Measurements from ENCODE around the gene TOR4A. TPM values are rescaled to one million over a fixed set of nuclear protein-coding genes. Genes with fewer than 3 reads are reported as not detected.

TOR4A gene
- total RNA-seq, 2 donors from 2014 or later: 1.6 to 7.3 TPM

DNA sequence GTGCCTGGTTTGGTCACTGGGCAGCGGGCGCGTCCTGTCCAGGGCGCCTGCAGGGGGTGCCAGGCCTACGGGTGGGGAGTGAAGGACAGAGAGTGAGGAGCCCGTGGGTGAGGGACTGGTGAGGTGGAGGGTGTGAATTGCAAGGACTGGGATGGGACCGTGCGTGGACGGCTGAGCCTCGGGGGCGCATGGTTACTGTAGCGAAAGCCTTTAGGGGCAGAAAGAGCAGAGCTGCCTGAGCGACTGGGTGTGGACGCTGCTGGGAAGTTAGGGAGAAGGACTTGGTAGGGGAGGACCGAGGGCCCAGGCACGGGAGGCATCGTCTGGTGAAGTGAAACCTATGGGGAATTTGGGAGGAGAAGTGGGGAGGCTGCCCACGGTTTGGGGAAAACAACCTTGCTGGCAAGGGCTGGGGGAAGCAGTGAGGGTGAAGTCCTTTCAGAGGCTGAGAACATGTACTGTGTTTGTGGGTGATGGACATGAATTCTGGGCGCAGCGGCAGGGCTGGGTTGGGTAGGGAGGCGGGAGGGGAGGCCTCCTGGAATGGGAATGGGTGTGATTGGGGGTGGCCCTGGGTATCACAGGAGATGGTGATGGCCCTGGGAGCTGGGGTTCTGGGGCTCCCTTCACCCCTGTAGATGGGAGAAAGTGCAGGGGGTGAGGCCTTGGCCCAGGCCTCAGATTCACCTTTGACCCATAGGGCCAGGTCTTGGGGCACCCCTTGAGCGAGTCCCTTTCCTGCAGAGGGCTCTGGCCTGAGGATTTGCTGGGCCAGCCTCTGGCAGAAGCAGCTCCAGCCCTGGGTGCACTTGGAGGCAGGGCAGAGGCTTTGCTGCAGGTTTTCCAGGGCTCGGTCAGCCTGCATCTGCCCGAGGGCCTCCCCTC lies 1.7 kb upstream of the TOR4A start:
- DNase-seq (ENCODE audit: low spot score): no peak
- Histone ChIP-seq H3K36me3 (peaks cover 0 to 12% of the 10 kb centered on the region in 2 donors), H3K27ac (no peak overlapping the region), H3K4me3 (no peak overlapping the region), H3K9me3 (no peaks in the 10 kb centered on the region), H3K27me3 (replicated peaks; ENCODE audit: insufficient read depth) (peaks cover 3% of the 10 kb centered on the region), H3K4me1 (replicated peaks) (peaks cover 16% of the 10 kb centered on the region)
- intact Hi-C loops (cut with DNase I): no loop called here
- 85% methylated on average over 24 of the region's 24 CpGs for WGBS
- TF ChIP-seq POLR2AphosphoS5 (IDR thresholded peaks at IDR 0.05) (no peak), POLR2A (IDR thresholded peaks at IDR 0.05) (no peak)
- TF ChIP-seq, protein P1, sequence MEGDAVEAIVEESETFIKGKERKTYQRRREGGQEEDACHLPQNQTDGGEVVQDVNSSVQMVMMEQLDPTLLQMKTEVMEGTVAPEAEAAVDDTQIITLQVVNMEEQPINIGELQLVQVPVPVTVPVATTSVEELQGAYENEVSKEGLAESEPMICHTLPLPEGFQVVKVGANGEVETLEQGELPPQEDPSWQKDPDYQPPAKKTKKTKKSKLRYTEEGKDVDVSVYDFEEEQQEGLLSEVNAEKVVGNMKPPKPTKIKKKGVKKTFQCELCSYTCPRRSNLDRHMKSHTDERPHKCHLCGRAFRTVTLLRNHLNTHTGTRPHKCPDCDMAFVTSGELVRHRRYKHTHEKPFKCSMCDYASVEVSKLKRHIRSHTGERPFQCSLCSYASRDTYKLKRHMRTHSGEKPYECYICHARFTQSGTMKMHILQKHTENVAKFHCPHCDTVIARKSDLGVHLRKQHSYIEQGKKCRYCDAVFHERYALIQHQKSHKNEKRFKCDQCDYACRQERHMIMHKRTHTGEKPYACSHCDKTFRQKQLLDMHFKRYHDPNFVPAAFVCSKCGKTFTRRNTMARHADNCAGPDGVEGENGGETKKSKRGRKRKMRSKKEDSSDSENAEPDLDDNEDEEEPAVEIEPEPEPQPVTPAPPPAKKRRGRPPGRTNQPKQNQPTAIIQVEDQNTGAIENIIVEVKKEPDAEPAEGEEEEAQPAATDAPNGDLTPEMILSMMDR (IDR thresholded peaks at IDR 0.05): no peak

DNA sequence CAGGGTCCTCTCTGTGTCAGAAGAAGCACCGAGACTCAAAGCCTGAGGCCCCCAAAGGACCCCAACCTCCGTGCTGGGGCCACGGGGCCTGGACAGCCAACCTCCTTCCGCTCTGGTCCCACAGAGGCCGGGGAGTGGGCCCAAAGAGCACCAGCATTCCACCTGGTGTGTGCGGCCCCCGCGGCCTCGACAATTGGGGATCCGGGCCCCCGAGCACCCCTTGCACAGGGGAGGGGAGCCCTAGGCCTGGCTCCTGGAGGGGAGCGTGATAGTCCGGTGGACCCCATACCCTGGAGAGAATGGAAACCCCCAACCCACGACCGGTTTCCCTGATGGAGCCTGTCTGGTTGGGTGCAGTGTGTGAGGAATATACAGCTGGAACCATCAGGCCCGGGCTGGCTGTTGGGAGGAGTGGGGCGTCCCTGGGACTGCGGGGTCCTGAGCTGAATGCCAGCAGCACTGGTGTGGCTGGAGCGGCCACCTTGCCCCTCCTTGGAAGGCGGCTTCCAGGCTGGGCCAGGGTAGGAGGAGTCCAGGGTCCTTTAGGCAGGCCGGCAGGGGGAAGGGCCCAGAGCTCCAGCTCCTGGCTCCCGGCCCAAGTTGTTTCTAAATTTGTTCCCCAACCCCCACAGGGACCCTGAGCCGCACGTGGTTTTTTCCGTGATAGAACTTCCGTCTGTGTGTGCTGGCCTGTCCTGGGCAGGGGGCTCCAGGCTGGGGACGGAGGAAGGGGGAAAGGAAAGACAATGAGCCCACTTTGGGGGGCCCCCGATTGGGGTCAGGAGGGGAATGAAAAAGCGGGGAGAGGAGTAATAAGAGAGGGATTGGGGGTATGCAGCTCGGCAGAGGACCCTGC lies 825 bp upstream of the TOR4A start:
- Histone ChIP-seq H3K36me3 (peaks cover 0 to 12% of the 10 kb centered on the region in 2 donors), H3K4me1 (replicated peaks) (peaks cover 13% of the 10 kb centered on the region), H3K4me3 (no peak overlapping the region), H3K27ac (peak overlapping the region; percentile 27 to 41), H3K9me3 (no peaks in the 10 kb centered on the region), H3K27me3 (replicated peaks; ENCODE audit: insufficient read depth) (peaks cover 3% of the 10 kb centered on the region)
- DNase-seq (ENCODE audit: low spot score): no peak
- intact Hi-C loops (cut with DNase I): no loop called here
- WGBS: 51% methylated on average over 27 of the region's 30 CpGs
- TF ChIP-seq, protein P1 (IDR thresholded peaks at IDR 0.05): no peak
- TF ChIP-seq POLR2A (IDR thresholded peaks at IDR 0.05): no peak
- TF ChIP-seq POLR2AphosphoS5 (IDR thresholded peaks at IDR 0.05): no peak

DNA sequence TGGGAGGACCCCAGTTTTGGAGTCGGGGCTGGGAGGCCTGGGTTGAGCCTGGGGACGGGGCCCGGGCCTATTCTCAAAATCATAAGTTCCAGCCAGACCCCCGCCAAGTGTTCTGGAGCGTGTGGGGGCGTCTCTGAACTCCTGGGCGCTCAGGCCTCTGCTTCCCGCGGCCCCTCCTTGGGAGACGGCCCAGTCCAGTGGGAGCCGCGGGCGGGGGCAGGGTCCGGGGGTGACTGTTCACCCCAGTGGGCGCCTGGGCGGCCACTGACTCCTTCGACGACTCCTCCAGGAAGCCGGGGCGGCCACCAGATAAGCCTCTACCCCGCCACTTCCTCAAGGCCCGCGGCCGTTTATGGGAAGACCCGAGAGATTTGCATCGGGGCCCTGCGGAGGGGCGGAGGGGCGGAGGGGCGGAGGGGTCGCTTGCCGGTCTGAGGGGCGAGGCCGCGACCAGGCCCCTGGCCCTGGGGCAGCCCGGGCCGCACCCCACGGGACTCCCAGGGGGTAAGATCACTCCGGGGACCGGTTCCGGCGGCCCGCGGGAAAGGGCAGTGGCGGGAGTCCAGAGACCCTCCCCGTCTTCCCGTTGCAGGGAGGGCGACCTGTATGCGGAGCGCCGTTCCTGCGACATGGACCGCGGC lies 655 bp downstream of the TOR4A start:
- WGBS: 12% methylated on average over 18 of the region's 54 CpGs
- TF ChIP-seq, protein P1 (IDR thresholded peaks at IDR 0.05): no peak
- intact Hi-C loops (cut with DNase I): no loop called here
- DNase-seq (ENCODE audit: low spot score): no peak
- H3K27ac ChIP-seq: peak overlapping the region in 1 of 2 donors; percentile 41
- no peaks in the 10 kb centered on the region for H3K9me3 ChIP-seq
- peak overlapping the region; percentile 16 to 18 for H3K4me3 ChIP-seq
- no peaks in the 10 kb centered on the region for H3K36me3 ChIP-seq
- H3K27me3 ChIP-seq (replicated peaks; ENCODE audit: insufficient read depth): peaks cover 3% of the 10 kb centered on the region
- peaks cover 13% of the 10 kb centered on the region for H3K4me1 ChIP-seq (replicated peaks)

DNA sequence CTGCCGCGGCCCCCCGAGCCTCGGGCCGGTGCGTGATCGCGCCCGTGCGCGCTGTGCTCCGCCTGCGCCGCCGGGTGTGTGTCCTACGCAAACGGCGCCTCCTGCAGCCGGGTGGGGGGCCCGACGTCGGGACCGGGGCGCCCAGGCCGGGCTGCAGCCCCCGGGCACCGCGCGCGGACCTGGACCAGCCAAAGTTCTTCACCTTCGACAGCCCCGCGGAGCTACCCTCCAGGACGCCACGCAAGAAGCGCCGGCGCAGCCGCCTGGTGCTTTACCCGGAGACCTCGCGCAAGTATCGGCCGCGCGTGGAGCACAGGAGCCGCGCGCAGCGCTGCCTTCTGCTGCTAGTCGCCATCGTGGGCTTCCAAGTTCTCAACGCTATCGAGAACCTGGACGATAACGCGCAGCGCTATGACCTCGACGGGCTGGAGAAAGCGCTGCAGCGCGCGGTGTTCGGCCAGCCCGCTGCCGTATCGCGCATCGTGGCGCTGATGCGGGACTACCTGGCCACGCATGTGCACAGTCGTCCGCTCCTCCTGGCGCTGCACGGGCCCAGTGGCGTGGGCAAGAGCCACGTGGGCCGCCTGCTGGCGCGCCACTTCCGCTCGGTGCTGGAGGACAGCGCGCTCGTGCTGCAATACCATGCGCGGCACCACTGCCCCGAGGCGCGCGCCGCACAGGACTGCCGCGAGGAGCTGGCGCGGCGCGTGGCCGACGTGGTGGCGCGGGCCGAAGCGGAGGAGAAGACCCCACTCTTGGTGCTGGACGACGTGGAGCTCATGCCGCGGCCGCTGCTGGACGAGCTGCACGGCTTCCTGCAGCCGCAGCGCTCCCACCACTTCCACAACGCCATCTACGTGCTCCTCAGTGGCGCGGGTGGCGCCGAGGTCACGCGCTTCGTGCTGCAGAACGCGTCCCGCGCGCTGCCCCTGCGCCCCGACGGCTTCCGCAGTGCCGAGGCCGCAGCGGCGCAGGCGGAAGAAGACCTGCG lies 1.5 kb downstream of the TOR4A start:
- Histone ChIP-seq H3K4me1 (replicated peaks) (peaks cover 13% of the 10 kb centered on the region), H3K27me3 (replicated peaks; ENCODE audit: insufficient read depth) (peaks cover 3% of the 10 kb centered on the region), H3K36me3 (no peaks in the 10 kb centered on the region), H3K27ac (no peak overlapping the region), H3K4me3 (no peak overlapping the region), H3K9me3 (no peaks in the 10 kb centered on the region)
- DNase-seq (ENCODE audit: low spot score): no peak
- no peak for TF ChIP-seq POLR2A (IDR thresholded peaks at IDR 0.05)
- no peak for TF ChIP-seq POLR2AphosphoS5 (IDR thresholded peaks at IDR 0.05)
- TF ChIP-seq, protein P1 (IDR thresholded peaks at IDR 0.05): no peak
- 70% methylated on average over 133 of the region's 139 CpGs for WGBS
- intact Hi-C loops (cut with DNase I): no loop called here

All from prostate gland (tissue), 2 donors.